GM10266 (cell line): ENCODE data around the gene GALNT15.

ENCODE experiments used
- DNase-seq: peaks from one replicate; pipeline ENCODE4 v3.0.0; 2012; ENCODE audit errors: extremely low spot score
- CTCF ChIP-seq: IDR thresholded peaks from 2 replicates; pipeline ENCODE4 v1.5.1; 2012; ENCODE audit warnings: mild to moderate bottlenecking, low read depth; ENCODE audit not compliant: control insufficient read depth, insufficient read depth; ENCODE audit errors: missing control alignments

The GALNT15 gene

GRCh38 chr3:16265455-16265786, 90.9 kb downstream of the GALNT15 start:
- no peak for DNase-seq
- no peak for TF ChIP-seq CTCF

GRCh38 chr3:16266714-16267113, 92.2 kb downstream of the GALNT15 start:
- TF ChIP-seq CTCF, result no peak
- DNase-seq, result no peak

GRCh38 chr3:16270855-16271254, 96.4 kb downstream of the GALNT15 start:
- DNase-seq, result no peak
- no peak for TF ChIP-seq CTCF

- no peak for TF ChIP-seq CTCF
- no peak for DNase-seq
These were observed 98.1 kb downstream of the GALNT15 start for GRCh38 chr3:16272588-16272987.

- no peak for DNase-seq
- TF ChIP-seq CTCF, result no peak
These were observed 99.4 kb downstream of the GALNT15 start for GRCh38 chr3:16273867-16274266.

- TF ChIP-seq CTCF, result no peak
- no peak for DNase-seq
These were observed 103.0 kb downstream of the GALNT15 start for GRCh38 chr3:16277471-16277870.

- TF ChIP-seq CTCF, result no peak
- DNase-seq, result no peak
These were observed 104.7 kb downstream of the GALNT15 start for GRCh38 chr3:16279010-16279801.
